Gastrocnemius medialis (tissue), 4 donors: ENCODE results near the gene MATN1.

Source experiments
- CTCF ChIP-seq, 5 experiments: fragments of 450-650 bp in 3 of 5; fragments of 200-600 bp in 2 of 5; sonication (generic) in 2 of 5; IDR thresholded peaks in 4 of 5; conservative IDR thresholded peaks in 1 of 5; 1 replicate in 4 of 5; 2 replicates in 1 of 5; pipeline ENCODE4 v1.5.1; 2016 to 2019; ENCODE audit warnings: antibody characterized with exemption in 5 of 5, mild to moderate bottlenecking in 3 of 5, moderate library complexity in 3 of 5
- POLR2A ChIP-seq, 2 donors: fragments of 450-650 bp; IDR thresholded peaks; one replicate each; pipeline ENCODE4 v1.6.1; 2017; ENCODE audit warnings: antibody characterized with exemption in 2 of 2, mild to moderate bottlenecking in 2 of 2, moderate library complexity in 2 of 2

- TF ChIP-seq CTCF (IDR thresholded peaks at IDR 0.05 in 4 of 5, conservative IDR thresholded peaks at IDR 0.05 in 1 of 5) (no peak), POLR2A (IDR thresholded peaks at IDR 0.05) (no peak)
Measured at GRCh38 chr1:30712583-30712982, 10.8 kb downstream of the MATN1 start.
